Measurements from ENCODE around the gene CLMP.

- no peak for TF ChIP-seq CTCF (IDR thresholded peaks at IDR 0.05)
- TF ChIP-seq EZH2 (IDR thresholded peaks at IDR 0.05; ENCODE audit: borderline replicate concordance, insufficient read depth, low read depth, low read length, poor library complexity, severe bottlenecking) = no peak
Observed at GRCh38 chr11:123176785-123177184, 18.3 kb downstream of the CLMP start.

All from B cell (primary cell).